Glomerular endothelial cell (primary cell): ENCODE results near the gene ARHGEF28. TPM values are rescaled to one million over a fixed set of nuclear protein-coding genes. Genes with fewer than 3 reads are reported as not detected.
A peak's percentile ranks its signal among the peaks of the same experiment; 100 is the strongest.

ENCODE experiments used
- DNase-seq: peaks from one replicate; pipeline ENCODE4 v3.0.0-alpha.2; 2011; ENCODE audit warnings: low read depth, low spot score; ENCODE audit errors: extremely low read depth
- total RNA-seq: library from RNA; depleted of rRNA; stranded (reverse); fragments of >200 nt; gene quantifications from 2 replicates; pipeline ENCODE4 v1.2.3, GENCODE V29; 2015

Gene ARHGEF28
- total RNA-seq, 1 donor from 2014 or later = 143 TPM

DNA sequence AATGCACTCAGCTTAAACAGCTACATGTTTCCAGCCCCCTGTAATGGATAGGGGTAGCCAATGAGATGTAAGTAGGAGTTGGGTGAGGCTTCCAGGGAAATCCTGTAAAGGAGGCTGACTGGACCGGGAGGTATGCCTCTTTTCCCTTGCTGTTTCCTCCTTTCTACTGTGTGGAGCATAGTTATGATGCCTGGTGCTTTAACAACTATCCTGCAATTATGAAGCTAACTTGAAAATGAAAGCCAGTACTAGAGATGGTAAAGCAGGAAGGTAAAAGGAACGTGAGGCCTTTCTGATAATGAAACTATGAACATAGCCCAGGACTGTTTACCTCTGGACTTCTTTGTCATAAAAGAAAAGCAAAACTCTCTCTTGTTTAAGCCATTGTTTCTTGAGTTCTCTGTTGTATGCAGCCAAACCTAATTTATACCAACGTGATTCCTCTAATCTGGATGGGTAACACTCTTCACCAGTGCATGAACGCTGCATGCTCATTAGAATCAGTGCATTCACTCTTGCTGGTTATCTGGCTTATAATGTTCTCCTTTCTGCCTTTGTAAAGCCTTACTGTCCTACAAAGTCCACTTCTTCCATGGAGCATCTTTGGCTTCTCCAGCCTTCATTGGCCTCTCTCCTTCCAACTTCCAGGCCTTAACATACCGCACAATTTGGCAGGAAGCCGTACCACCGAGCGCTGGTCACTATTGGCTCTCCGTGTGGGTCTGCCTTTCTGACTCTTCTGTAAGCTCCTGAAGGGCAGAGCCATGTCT, 8.3 kb upstream of the ARHGEF28 start:
- DNase-seq = no peak

DNA sequence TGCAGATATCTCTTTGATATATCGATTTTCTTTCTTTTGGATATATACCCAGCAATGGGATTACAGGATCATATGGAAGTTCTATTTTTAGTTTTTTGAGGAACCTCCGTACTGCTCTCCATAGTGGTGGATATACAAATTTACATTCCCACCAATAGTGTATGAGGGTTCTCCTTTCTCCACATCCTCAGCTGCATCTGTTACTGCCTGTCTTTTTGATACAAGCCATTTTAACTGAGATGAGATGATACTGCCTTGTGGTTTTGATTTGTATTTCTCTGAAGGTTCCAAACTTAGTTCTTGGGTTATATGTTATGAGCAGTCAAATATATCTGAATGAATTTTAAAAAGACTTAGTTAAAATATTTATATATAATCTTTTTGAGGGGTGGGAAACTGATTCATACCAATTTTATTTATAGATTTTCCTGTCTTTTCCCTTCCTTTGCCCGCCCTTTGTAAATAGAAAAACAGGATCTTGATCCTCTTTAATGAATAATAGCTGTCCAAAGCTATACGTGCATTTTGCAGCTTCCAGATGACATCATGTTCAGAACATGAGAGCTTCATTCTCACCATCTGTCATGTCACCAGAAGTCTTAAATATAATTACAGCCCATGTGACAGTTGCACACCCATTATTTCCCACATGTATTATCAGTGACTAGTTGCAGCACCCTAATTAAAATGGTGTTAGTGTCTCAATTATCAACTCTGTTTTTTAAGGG, 6.2 kb upstream of the ARHGEF28 start:
- DNase-seq = no peak

GRCh38 chr5:73620334-73620687, 5.7 kb upstream of the ARHGEF28 start:
- DNase-seq = no peak

GRCh38 chr5:73623060-73623459, 2.9 kb upstream of the ARHGEF28 start:
- no peak for DNase-seq

DNA sequence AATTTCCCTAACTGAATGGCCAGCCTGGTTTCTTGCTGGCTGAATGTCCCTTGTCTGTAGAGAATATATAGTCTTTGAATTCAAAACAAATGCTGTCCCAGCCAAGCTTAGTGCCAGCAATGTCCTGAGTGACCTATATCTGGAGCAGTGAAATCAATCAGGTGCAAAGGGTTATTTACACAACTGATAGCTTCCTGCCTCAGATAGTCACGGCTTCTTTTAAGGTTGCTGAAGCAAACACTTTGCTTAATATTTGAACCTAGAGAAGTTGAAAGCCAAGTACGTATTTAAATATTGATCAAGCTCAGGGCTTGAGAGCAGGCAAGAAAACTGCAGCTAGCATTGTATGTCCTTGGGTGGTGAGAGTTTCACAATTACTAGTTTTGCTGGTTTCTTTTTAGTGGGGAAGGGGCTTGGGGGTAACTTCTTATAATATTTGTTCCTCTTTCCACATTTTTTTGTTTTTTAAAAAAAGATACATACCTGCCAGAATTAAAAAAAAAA, 2.0 kb upstream of the ARHGEF28 start:
- DNase-seq = no peak

GRCh38 chr5:73624888-73625287, 1.1 kb upstream of the ARHGEF28 start:
- no peak for DNase-seq

DNA sequence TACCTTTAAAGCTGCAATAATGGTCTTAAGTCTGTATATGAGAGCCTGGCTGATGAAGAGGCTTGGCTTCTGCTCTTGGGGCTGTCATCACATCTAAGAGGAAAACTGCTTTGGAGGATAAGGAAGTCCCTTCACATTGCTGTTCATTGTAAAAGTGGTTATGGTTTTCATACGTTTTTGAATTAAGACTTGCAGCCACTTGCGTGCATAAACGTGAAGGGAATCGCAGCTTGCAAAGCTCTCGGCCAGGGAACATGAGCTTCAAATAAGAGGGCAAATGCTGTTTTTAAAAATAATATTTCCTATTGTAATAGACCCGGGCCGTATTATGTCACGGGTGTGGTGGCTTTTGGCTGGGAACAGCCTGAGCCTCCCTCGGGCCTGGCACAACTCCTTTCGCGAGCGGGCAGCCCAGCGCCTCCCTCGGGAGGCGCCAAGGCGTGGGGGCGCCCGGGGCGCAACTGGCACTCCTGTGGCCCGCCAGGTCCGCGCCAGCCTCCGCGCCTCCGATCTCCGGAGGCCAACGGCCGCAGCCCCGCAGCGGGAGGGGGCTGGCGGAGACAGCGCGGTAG, 538 bp upstream of the ARHGEF28 start:
- no peak for DNase-seq

DNA sequence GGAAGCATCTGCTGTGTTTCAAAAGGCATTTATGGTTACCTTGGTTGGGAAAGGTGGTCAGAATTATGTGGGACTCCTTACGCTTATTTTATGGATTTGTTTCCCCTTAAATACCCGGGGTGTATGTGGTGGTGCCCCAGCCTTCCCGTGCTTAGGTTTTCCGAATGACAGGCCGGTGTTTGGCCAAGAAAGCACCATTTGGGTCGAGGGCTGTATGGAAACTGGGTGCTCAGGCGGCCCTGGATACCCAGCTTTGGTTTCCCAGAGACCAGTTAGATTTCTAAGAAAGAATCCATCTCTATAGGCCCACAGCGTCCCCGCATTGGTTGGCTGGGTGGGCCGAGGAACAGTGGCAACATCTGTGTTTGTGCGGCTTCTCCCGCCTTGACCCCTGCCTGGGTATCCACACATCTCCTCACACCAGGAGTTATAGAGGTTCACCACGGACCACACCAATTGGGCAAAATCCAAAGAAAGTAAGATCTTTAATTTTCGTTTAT, 868 bp downstream of the ARHGEF28 start:
- DNase-seq = no peak

GRCh38 chr5:73629456-73629855, 3.5 kb downstream of the ARHGEF28 start:
- DNase-seq = no peak

- DNase-seq = no peak
Measured at GRCh38 chr5:73630765-73631164, 4.8 kb downstream of the ARHGEF28 start.

DNA sequence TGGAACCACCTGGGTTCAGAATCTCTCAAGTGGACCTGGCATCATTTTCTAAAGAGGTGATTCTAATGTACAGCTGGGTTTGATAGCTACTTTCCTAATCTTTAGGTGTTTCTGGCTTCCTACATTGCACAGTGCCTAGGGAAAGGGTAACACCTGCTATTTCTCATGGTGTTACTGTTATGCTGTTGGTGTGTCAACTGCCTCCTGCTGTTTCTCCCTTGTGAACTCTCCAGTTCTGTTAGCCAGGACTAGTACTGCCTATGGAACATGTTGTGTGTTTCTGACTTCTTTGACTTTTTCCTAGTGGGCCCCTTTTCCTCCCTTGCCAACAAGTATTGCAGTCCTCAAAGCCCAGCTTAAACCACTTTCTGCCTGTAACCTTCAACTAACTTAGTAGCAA, 5.5 kb downstream of the ARHGEF28 start:
- no peak for DNase-seq

DNA sequence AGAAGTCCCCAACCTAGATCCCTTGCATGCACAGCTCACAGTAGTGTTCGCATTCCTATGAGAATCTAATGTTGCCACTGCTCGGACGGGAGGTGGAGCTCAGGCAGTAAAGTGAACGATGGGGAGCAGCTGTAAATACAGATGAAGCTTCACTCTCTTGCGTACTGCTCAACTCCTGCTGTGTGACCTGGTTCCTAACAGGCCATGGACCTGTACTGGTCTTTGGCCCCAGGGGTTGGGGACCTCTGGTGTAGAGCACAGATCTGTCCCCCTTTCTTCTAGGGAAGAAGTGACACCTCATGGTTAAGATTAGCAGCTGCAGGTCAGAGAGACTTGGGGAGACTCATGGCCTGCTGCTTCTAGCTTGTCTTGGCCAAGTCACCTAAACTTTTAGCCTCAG, 7.1 kb downstream of the ARHGEF28 start:
- DNase-seq = no peak

DNA sequence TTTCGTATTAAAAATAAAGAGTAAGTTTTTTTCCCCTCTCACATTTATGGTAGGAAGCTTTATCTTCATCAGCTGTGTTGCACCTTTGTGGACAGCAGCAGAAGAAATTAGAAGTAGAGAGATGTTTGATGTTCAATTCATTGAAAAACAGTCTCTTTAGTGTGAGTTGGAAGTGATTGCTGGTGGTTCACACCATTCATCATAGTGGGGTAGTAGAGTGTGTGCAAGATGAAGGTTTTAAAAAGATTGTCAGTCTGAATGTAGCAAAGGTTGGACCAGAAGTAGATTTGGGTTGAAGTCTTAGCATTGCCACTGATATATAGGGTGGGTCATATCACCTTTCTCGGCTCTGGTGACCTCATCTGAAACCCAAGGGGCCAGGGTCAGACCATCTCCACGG, 10.4 kb downstream of the ARHGEF28 start:
- no peak for DNase-seq

GRCh38 chr5:73637565-73637964, 11.6 kb downstream of the ARHGEF28 start:
- no peak for DNase-seq

DNA sequence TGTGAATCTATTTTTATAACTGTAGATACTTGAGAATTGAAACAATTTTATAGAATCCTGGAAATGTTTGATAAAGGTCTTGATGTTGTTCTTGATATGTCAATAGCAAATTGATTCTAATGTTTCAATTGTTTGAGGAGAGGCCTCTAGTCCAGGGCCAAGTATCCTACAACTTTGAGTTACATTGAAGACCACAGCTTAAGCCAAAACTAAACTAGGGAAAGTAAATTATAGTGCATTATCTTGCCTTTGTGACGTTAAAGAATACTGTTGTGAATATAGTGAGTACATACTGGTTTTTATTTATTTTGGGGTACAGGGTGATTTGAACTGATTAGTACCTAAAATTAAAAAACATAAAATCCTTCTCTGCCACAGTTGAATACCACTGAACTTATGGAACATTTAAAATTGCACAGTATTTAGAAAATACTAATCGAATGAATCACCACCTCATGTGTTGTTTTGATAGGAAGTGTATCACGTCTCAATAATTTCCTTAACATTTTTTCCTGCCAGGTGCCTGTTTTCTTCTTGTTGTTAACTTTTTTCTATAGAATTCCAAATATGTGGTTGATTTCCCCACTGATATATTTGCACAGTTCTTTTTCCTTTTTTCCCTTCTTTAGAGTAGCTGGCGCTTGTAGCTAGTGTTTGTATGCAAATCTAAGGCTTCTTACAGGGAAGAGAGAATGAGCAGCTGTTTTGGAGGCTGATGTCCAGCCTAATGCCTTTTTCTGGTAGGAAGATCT, 12.5 kb downstream of the ARHGEF28 start:
- peak; percentile 95 for DNase-seq

- DNase-seq = no peak
Measured at GRCh38 chr5:73640861-73641320, 14.9 kb downstream of the ARHGEF28 start.

DNA sequence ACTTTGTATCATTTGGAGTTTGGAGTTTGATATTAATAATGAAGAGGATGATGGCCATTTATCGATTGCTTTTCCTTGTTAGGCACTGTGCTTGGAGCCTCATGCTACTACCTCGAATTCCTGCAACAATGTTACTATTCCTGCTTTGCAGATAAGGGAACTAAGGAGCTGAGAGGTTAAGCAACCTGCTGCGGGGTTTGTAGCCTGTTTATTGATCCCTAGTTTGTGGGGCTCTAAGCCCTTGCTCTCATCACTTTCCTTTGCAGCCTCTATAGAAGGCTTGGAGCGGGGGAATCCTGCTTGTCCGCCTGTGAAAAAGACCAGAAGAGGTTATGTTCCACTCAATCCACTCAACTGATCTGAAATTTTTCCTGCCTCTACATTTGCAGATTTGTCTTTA, 15.8 kb downstream of the ARHGEF28 start:
- DNase-seq = no peak

DNA sequence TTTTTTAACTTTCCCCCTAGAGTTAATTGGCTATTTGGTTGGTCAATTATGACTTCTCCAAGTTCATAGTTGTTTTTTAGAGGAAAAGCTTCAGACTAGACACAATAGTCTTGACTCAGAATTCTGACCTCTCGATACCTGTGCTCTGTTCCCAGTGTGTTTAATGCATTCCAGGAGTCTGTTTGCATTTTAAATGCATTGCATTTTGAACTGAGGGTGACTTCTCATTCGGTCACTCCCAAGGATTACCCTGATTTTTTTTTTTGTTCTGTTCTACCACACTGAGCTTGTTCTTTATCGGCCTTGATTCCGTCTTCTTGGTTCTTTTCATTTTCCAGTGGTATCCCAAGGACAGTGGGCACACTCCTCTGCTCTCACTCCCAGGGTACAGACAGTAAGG, 16.3 kb downstream of the ARHGEF28 start:
- DNase-seq = no peak

DNA sequence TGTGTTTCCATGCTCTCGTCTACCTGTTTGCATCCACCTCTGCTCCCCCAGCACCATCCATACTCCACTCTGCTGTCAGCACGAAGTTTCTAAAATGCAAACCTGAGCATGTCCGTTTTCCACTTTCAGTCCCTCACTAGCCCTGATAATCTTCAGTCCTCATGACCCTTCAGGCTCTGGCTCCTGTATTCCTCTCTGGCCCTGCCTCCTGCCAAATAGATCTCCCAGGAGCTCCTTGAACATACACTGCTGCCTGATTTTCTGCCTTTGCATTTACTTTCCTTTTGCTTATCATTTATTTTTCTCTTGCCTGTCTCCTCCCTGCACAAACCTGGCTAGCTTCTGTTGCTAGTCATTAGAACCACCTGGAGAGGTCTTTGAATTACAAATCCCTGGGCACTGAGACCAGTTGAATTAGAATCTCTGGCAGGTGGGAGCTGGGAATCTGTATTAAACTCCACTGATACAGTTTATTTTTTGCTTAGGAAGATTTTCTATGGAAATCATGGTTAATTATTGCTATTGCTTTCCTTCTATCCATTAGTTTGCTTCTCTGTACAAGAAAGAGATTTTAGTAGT, 18.5 kb downstream of the ARHGEF28 start:
- DNase-seq = no peak

DNA sequence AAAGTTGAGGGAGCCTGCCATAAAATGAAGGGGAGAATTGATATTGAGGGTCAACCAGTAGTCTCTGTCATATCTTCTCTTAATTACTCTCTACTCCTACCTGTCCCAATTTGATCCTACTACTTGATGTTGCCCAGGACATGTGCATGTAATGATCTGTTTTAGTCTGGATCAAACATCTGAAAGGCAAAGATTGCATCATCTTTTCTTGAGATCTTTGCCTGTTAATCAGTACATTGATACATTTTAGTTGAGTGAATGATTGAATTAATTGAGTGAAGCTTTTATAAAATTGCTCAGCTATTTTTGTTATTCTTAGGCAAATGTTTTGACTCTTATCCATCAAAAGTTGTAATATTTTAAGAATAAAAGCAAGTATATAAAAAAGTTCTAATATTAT, 21.7 kb downstream of the ARHGEF28 start:
- DNase-seq = no peak

DNA sequence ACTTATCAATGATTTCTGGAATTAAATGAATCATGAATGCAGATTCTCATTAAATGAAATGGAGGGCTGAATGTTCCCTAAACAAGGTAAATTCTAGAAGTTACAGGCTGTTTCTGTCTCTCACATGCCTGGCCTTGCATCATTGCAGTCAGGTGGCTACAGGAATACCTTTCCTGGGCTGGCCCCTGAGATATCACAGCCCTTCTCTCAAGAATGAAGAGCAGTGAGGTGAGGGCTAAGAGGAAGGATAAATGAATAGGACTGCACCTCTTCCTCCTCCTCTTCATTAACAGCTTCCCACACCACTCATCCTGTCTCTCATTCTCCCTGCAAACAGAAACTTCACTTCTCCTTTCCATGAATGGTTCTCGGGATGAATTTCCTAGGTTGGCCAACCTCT, 22.5 kb downstream of the ARHGEF28 start:
- no peak for DNase-seq
